B cell (primary cell): Measurements from ENCODE around the gene ADARB2. TPM values are rescaled to one million over a fixed set of nuclear protein-coding genes. Genes with fewer than 3 reads are reported as not detected.

ENCODE experiments used
- ATAC-seq: fragments of 200-7000 bp; cut with Tn5 transposase; one replicate; pipeline ENCODE4 v1.10.0; 2021; ENCODE audit warnings: low read depth, mild to moderate bottlenecking, moderate number of reproducible peaks, moderate library complexity
- CTCF ChIA-PET: fragments of 350-600 bp; sonication (Branson Sonifier 250); formaldehyde crosslinking; loops from one replicate; lab custom pipeline; 2021; ENCODE audit warnings: antibody characterized with exemption, inconsistent platforms; lab: Charles Lee
- POLR2A ChIA-PET: fragments of 350-600 bp; sonication (Branson Sonifier 250); formaldehyde crosslinking; loops from one replicate; lab custom pipeline; 2021; ENCODE audit warnings: antibody characterized with exemption; lab: Charles Lee
- DNase-seq: peaks from one replicate; pipeline ENCODE4 v3.0.0; 2013
- H2AFZ ChIP-seq: 2 replicates; pipeline ENCODE4 v1.6.1; 2012; ENCODE audit warnings: mild to moderate bottlenecking, low read depth, low read length; ENCODE audit not compliant: insufficient read depth, poor library complexity, severe bottlenecking
- H3K27ac ChIP-seq, 2 donors: 1 replicate in 1 of 2; 2 replicates in 1 of 2; pipeline ENCODE4 v1.5.1; 2012 to 2013; ENCODE audit warnings: low read length in 2 of 2, mild to moderate bottlenecking in 2 of 2, moderate library complexity in 1 of 2
- H3K27me3 ChIP-seq, 4 experiments: fragments of 200-600 bp in 1 of 4; sonication (generic) in 1 of 4; replicated peaks in 1 of 4; 1 replicate in 2 of 4; 2 replicates in 2 of 4; pipeline versions ENCODE4 v1.6.1 to v1.7.0; 2013 to 2016; ENCODE audit warnings: low read length in 3 of 4, mild to moderate bottlenecking in 2 of 4, mixed read lengths in 1 of 4, moderate library complexity in 1 of 4; ENCODE audit not compliant: insufficient read depth in 4 of 4, control insufficient read depth in 3 of 4; ENCODE audit errors: control extremely low read depth in 1 of 4
- H3K36me3 ChIP-seq, 2 experiments: replicated peaks in 1 of 2; 1 replicate in 1 of 2; 2 replicates in 1 of 2; pipeline versions ENCODE4 v1.6.1 to v1.7.1; 2013; ENCODE audit warnings: low read length in 1 of 2; ENCODE audit not compliant: insufficient read depth in 2 of 2, control insufficient read depth in 1 of 2; ENCODE audit errors: control extremely low read depth in 1 of 2, extremely low read depth in 1 of 2
- H3K4me1 ChIP-seq, 2 donors: fragments of 200-600 bp in 1 of 2; sonication (generic) in 1 of 2; 1 replicate in 1 of 2; 2 replicates in 1 of 2; pipeline versions ENCODE4 v1.5.1 to v1.6.1; 2013 to 2017; ENCODE audit warnings: low read length in 2 of 2; ENCODE audit not compliant: control insufficient read depth in 2 of 2, insufficient read depth in 2 of 2
- H3K4me2 ChIP-seq: replicated peaks from 2 replicates; pipeline ENCODE3; 2012; ENCODE audit warnings: mild to moderate bottlenecking, low read depth, low read length; ENCODE audit not compliant: poor library complexity, severe bottlenecking
- H3K4me3 ChIP-seq, 5 experiments: fragments of 200-600 bp in 1 of 5; sonication (generic) in 1 of 5; 1 replicate in 3 of 5; 2 replicates in 2 of 5; pipeline versions ENCODE4 v1.5.1 to v1.7.0; 2011 to 2016; ENCODE audit warnings: low read length in 4 of 5, mild to moderate bottlenecking in 4 of 5, low read depth in 2 of 5, control low read depth in 1 of 5, moderate library complexity in 1 of 5; ENCODE audit not compliant: insufficient read depth in 1 of 5; ENCODE audit errors: control extremely low read depth in 1 of 5, extremely low read depth in 1 of 5
- H3K79me2 ChIP-seq: fragments of 200-600 bp; sonication (generic); one replicate; pipeline ENCODE4 v1.6.0; 2016; ENCODE audit warnings: low read length; ENCODE audit not compliant: control insufficient read depth, insufficient read depth
- H3K9ac ChIP-seq: fragments of 200-600 bp; sonication (generic); 2 replicates; pipeline ENCODE4 v1.6.1; 2017; ENCODE audit warnings: mild to moderate bottlenecking, low read length, moderate library complexity
- H3K9me3 ChIP-seq, 3 donors: one replicate each; pipeline versions ENCODE4 v1.6.1 to v1.7.1; 2013; ENCODE audit warnings: low read length in 2 of 3; ENCODE audit not compliant: control insufficient read depth in 2 of 3, insufficient read depth in 1 of 3; ENCODE audit errors: control extremely low read depth in 1 of 3
- H4K20me1 ChIP-seq: 2 replicates; pipeline ENCODE4 v1.6.0; 2012; ENCODE audit warnings: mild to moderate bottlenecking, low read length; ENCODE audit not compliant: insufficient read depth, control insufficient read depth, poor library complexity, severe bottlenecking
- H3K27ac Mint-ChIP-seq: one replicate; pipeline ENCODE4 v1.8.0; 2021; ENCODE audit warnings: mixed read lengths
- H3K27me3 Mint-ChIP-seq: one replicate; pipeline ENCODE4 v1.8.0; 2021; ENCODE audit warnings: mixed read lengths
- H3K4me1 Mint-ChIP-seq: one replicate; pipeline ENCODE4 v1.8.0; 2021; ENCODE audit warnings: mixed read lengths
- H3K4me3 Mint-ChIP-seq: one replicate; pipeline ENCODE4 v1.8.0; 2021; ENCODE audit warnings: mixed read lengths
- H3K9me3 Mint-ChIP-seq: one replicate; pipeline ENCODE4 v1.8.0; 2022; ENCODE audit warnings: mixed read lengths; ENCODE audit not compliant: insufficient read depth
- EZH2 ChIP-seq: IDR thresholded peaks from 2 replicates; pipeline ENCODE4 v1.6.1; 2012; ENCODE audit warnings: borderline replicate concordance, low read depth, mild to moderate bottlenecking, moderate library complexity, low read length; ENCODE audit not compliant: insufficient read depth, poor library complexity, severe bottlenecking
- WGBS: methylation state at CpG from one replicate; pipeline ENCODE4 v1.1.5; 2013; ENCODE audit warnings: missing lambda C conversion rate; ENCODE audit not compliant: insufficient coverage; 5-methylcytosine and 5-hydroxymethylcytosine counted together
- intact Hi-C: fragments of 100-400 bp; cut with micrococcal nuclease; formaldehyde crosslinking; loops from one replicate; pipeline ENCODE4 v1.10.0; 2022
- polyA plus RNA-seq: library from polyadenylated mRNA; depleted of rRNA; stranded (reverse); fragments of >200 nt; gene quantifications from 2 replicates; pipeline ENCODE4 v1.2.3, GENCODE V29; 2012
- total RNA-seq, 2 donors: library from RNA; stranded (reverse); fragments of 120-200 nt in 1 of 2; gene quantifications; 1 replicate in 1 of 2; 2 replicates in 1 of 2; pipeline versions ENCODE4 v1.2.3 to v1.2.4, GENCODE V29; 2013 to 2022
- TF ChIP-seq, protein P1 (sequence below): fragments of 200-600 bp; IDR thresholded peaks from one replicate; pipeline ENCODE4 v1.8.0; 2022; ENCODE audit warnings: antibody characterized with exemption, mild to moderate bottlenecking

Gene ADARB2
- total and polyA plus RNA-seq, 2 donors (not counting 1 experiment from before 2014, with no cell fraction given), result 0.13 to 0.96 TPM

DNA sequence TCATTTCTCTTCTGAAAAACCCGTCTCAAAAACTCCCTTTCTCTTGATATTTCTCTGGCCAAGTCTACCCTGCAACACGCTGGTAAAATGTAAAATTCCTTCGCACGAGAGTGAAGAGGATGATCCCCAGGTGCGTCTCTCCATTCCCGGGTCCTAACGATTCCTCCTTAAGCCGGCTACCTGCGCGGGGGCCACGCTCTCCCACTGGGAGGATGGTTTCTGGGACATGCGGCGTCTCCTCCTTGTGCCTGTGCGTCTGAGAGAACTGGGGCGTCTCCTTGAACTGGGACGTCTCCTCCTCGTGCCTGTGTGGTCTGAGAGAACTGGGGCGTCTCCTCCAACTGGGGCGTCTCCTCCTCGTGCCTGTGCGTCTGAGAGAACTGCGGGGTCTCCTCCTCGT lies 531.2 kb downstream of the ADARB2 start:
- Histone ChIP-seq H3K36me3 (no peaks in the 10 kb centered on the region), H4K20me1 (no peaks in the 10 kb centered on the region), H3K27ac (no peak overlapping the region), H3K27me3 (no peaks in the 10 kb centered on the region), H3K9me3 (no peaks in the 10 kb centered on the region), H3K9ac (no peak overlapping the region), H3K4me3 (no peak overlapping the region), H3K4me2 (no peak overlapping the region), H3K79me2 (no peaks in the 10 kb centered on the region), H2AFZ (no peak overlapping the region), H3K4me1 (no peaks in the 10 kb centered on the region)
- ChIA-PET POLR2A (no interaction called here), CTCF (no interaction called here)
- H3K4me3 Mint-ChIP-seq, result no peak overlapping the region
- TF ChIP-seq EZH2, result no peak
- TF ChIP-seq, protein P1, sequence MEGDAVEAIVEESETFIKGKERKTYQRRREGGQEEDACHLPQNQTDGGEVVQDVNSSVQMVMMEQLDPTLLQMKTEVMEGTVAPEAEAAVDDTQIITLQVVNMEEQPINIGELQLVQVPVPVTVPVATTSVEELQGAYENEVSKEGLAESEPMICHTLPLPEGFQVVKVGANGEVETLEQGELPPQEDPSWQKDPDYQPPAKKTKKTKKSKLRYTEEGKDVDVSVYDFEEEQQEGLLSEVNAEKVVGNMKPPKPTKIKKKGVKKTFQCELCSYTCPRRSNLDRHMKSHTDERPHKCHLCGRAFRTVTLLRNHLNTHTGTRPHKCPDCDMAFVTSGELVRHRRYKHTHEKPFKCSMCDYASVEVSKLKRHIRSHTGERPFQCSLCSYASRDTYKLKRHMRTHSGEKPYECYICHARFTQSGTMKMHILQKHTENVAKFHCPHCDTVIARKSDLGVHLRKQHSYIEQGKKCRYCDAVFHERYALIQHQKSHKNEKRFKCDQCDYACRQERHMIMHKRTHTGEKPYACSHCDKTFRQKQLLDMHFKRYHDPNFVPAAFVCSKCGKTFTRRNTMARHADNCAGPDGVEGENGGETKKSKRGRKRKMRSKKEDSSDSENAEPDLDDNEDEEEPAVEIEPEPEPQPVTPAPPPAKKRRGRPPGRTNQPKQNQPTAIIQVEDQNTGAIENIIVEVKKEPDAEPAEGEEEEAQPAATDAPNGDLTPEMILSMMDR, result no peak
- H3K27me3 Mint-ChIP-seq, result peaks cover 3% of the 10 kb centered on the region
- WGBS, result 87% methylated on average over 22 of the region's 23 CpGs
- no peaks in the 10 kb centered on the region for H3K4me1 Mint-ChIP-seq
- no peak overlapping the region for H3K27ac Mint-ChIP-seq
- intact Hi-C loops, result no loop called here
- ATAC-seq (no peak), DNase-seq (no peak)
- H3K9me3 Mint-ChIP-seq, result no peaks in the 10 kb centered on the region

DNA sequence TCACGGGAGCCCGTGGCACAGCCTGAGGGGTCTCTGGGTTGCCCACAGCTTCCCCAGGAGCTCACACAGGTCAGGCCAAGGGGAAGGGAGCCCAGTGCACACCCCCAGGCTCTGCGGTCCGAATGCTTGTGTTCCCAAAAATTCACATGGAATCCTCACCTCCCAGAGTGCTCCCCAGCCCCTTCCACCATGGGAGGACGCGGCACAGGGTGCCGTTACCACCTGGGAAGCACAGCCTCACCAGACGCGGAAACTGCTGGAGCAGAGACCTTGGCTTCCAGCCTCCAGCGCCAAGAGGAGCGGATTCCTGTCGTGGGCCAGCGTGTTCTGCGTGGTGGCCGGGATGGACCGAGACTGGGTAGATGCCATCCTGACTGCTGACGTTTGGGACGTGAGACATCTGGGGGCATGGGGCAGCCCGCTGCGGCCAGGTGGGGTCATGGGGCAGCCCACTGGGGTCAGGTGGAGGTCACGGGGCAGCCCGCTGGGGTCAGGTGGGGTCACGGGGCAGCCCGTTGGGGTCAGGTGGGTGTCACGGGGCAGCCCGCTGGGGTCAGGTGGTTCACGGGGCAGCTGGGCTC lies 531.8 kb downstream of the ADARB2 start:
- H3K4me1 ChIP-seq, result no peaks in the 10 kb centered on the region
- WGBS, result 96% methylated on average over 19 of the region's 27 CpGs
- no peak overlapping the region for H3K27ac ChIP-seq
- DNase-seq (no peak), ATAC-seq (no peak)
- no peak overlapping the region for H2AFZ ChIP-seq
- Mint-ChIP-seq H3K9me3 (no peaks in the 10 kb centered on the region), H3K4me3 (no peak overlapping the region), H3K27ac (no peak overlapping the region), H3K27me3 (no peaks in the 10 kb centered on the region), H3K4me1 (no peaks in the 10 kb centered on the region)
- no peak overlapping the region for H3K9ac ChIP-seq
- no peak overlapping the region for H3K4me2 ChIP-seq
- H3K27me3 ChIP-seq, result no peaks in the 10 kb centered on the region
- ChIA-PET POLR2A (no interaction called here), CTCF (no interaction called here)
- intact Hi-C loops, result no loop called here
- no peak for TF ChIP-seq EZH2
- TF ChIP-seq, protein P1, result no peak
- no peak overlapping the region for H3K4me3 ChIP-seq
- no peaks in the 10 kb centered on the region for H4K20me1 ChIP-seq
- no peaks in the 10 kb centered on the region for H3K79me2 ChIP-seq
- no peaks in the 10 kb centered on the region for H3K9me3 ChIP-seq
- no peaks in the 10 kb centered on the region for H3K36me3 ChIP-seq
